DOHH2 (cell line): ENCODE measurements around the gene RHOT1.

Experiments used
- EZH2phosphoT487 ChIP-seq: fragments of 200-600 bp; sonication (generic); IDR thresholded peaks from 2 replicates; pipeline ENCODE4 v1.6.1; 2017; ENCODE audit warnings: borderline replicate concordance, mild to moderate bottlenecking, antibody characterized with exemption, low read length, moderate library complexity, mixed read lengths
- TF ChIP-seq, protein P1 (sequence below): fragments of 200-600 bp; sonication (generic); IDR thresholded peaks from one replicate; pipeline ENCODE4 v1.5.1; 2014; ENCODE audit warnings: antibody characterized with exemption, mild to moderate bottlenecking, low read depth, low read length; ENCODE audit not compliant: poor library complexity, severe bottlenecking

DNA sequence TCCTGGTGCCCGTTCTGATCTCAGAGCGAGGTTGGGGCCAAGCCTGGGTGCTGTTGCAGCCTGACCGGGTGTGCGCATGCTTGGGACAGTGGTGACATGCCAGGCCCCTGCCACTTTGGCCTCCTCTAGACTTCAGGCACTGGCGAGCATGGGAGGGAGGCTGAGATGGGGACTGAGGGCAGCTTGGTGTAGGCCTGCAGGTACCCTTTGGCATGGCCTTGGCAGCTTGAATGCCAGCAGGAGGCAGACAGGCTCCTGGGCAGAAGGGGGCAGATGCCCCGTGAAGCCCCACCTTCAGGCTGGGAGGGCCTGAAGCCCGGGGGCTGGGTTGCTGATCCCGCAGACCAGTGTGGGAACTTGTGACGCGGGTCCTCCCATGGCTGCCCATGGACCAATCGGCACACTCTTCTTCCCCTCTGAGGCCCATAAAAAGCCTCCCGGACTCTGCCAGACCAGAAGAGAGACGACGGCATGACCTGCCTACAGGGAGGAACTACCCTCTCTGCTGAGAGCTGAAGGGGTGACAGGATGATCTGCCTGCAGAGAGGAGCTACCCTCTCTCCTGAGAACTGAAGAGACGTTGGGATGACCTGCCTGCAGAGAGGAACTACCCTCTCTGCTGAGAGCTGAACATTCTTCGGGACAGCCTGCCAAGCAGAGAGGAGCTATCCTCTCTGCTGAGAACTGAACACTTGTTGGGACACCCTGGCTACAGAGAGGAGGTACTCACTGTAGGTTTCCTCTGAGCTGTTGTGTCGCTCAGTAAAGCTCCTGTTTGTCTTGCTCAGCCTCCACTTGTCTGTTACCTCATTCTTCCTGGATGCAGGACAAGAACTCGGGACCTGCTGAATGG is 17.5 kb downstream of the RHOT1 start:
- TF ChIP-seq, protein P1, sequence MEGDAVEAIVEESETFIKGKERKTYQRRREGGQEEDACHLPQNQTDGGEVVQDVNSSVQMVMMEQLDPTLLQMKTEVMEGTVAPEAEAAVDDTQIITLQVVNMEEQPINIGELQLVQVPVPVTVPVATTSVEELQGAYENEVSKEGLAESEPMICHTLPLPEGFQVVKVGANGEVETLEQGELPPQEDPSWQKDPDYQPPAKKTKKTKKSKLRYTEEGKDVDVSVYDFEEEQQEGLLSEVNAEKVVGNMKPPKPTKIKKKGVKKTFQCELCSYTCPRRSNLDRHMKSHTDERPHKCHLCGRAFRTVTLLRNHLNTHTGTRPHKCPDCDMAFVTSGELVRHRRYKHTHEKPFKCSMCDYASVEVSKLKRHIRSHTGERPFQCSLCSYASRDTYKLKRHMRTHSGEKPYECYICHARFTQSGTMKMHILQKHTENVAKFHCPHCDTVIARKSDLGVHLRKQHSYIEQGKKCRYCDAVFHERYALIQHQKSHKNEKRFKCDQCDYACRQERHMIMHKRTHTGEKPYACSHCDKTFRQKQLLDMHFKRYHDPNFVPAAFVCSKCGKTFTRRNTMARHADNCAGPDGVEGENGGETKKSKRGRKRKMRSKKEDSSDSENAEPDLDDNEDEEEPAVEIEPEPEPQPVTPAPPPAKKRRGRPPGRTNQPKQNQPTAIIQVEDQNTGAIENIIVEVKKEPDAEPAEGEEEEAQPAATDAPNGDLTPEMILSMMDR: no peak
- TF ChIP-seq EZH2phosphoT487: no peak
